Urinary bladder (tissue), 4 donors: Measurements from ENCODE around the gene CD37. TPM values are rescaled to one million over a fixed set of nuclear protein-coding genes. Genes with fewer than 3 reads are reported as not detected.
"Not testable (repeated sequence)": the region's sequence is repeated elsewhere in the genome, so short reads cannot be mapped to it uniquely, and the experiment has no call there.

Source experiments
- DNase-seq: peaks from one replicate; pipeline ENCODE4 v3.0.0-alpha.2; 2015; ENCODE audit errors: extremely low spot score
- H3K27ac ChIP-seq: one replicate; pipeline ENCODE4 v1.5.1; 2013; ENCODE audit warnings: low read depth, mild to moderate bottlenecking, moderate library complexity
- H3K36me3 ChIP-seq: one replicate; pipeline ENCODE4 v1.6.1; 2013; ENCODE audit warnings: mild to moderate bottlenecking, moderate library complexity; ENCODE audit not compliant: insufficient read depth
- H3K4me1 ChIP-seq: one replicate; pipeline ENCODE4 v1.6.1; 2013; ENCODE audit warnings: mild to moderate bottlenecking, moderate library complexity; ENCODE audit not compliant: insufficient read depth
- H3K4me3 ChIP-seq: one replicate; pipeline ENCODE4 v1.5.1; 2013; ENCODE audit warnings: low read depth, low read length
- WGBS: extraction: QIAGEN DNeasy Blood & Tissue Kit; methylation state at CpG from one replicate; pipeline ENCODE4 v1.1.7; 2013; 5-methylcytosine and 5-hydroxymethylcytosine counted together
- polyA plus RNA-seq: library from polyadenylated mRNA; stranded (reverse); fragments of 200-250 nt; gene quantifications from one replicate; pipeline ENCODE4 v1.2.3, GENCODE V29; 2013
- total RNA-seq: library from RNA; depleted of rRNA; stranded (reverse); fragments of >200 nt; gene quantifications from one replicate; pipeline ENCODE4 v1.2.3, GENCODE V29; 2014
- donor health status: healthy with polysubstance abuse.
- donor health status: healthy.

The CD37 gene
- 6.5 TPM for total RNA-seq
- 12.4 TPM for polyA plus RNA-seq

- DNase-seq = no peak
- 68% methylated on average over 13 of the region's 13 CpGs for WGBS
- H3K36me3 ChIP-seq = no peaks in the 10 kb centered on the region
- H3K27ac ChIP-seq = no peak within 1 kb of the TSS
- H3K4me1 ChIP-seq = no peaks in the 10 kb centered on the region
- H3K4me3 ChIP-seq = peak within 1 kb of the TSS; percentile 27
Observed at GRCh38 chr19:49335071-49335783, at the start of gene CD37. CD37 (plus strand) TSS chr19:49335406; CDS start chr19:49335541, 135 bp downstream.

GRCh38 chr19:49287141-49287770 lies 48.0 kb upstream of the CD37 start:
- DNase-seq = no peak
- no peak overlapping the region for H3K4me3 ChIP-seq
- no peaks in the 10 kb centered on the region for H3K4me1 ChIP-seq
- no peak overlapping the region for H3K27ac ChIP-seq
- H3K36me3 ChIP-seq = no peaks in the 10 kb centered on the region
- WGBS = 27% methylated on average over 2 of the region's 2 CpGs

GRCh38 chr19:49288205-49288604 lies 47.0 kb upstream of the CD37 start:
- WGBS = 89% methylated on average over 4 of the region's 4 CpGs
- H3K4me3 ChIP-seq, H3K4me1 ChIP-seq: not testable (repeated sequence)

GRCh38 chr19:49289286-49289685 lies 45.9 kb upstream of the CD37 start:
- H3K4me3 ChIP-seq, DNase-seq, H3K27ac ChIP-seq, H3K36me3 ChIP-seq, H3K4me1 ChIP-seq: not testable (repeated sequence)
- WGBS = 53% methylated on average over 2 of the region's 2 CpGs

More at GRCh38 chr19:49288205-49288604, 47.0 kb upstream of the CD37 start:
- not testable (repeated sequence) for H3K27ac ChIP-seq, H3K36me3 ChIP-seq, DNase-seq

- WGBS = 92% methylated on average over 3 of the region's 3 CpGs
- DNase-seq = no peak
- Histone ChIP-seq H3K36me3 (no peaks in the 10 kb centered on the region), H3K4me3 (no peak overlapping the region), H3K4me1 (no peaks in the 10 kb centered on the region), H3K27ac (no peak overlapping the region)
Observed at GRCh38 chr19:49290517-49290916, 44.7 kb upstream of the CD37 start.

GRCh38 chr19:49294401-49294800 lies 40.8 kb upstream of the CD37 start:
- no peaks in the 10 kb centered on the region for H3K36me3 ChIP-seq
- 55% methylated on average over 6 of the region's 6 CpGs for WGBS
- H3K27ac ChIP-seq = no peak overlapping the region
- no peak overlapping the region for H3K4me3 ChIP-seq
- no peak for DNase-seq
- H3K4me1 ChIP-seq = no peaks in the 10 kb centered on the region

GRCh38 chr19:49295208-49295880 lies 39.9 kb upstream of the CD37 start:
- H3K4me3 ChIP-seq = no peak overlapping the region
- H3K36me3 ChIP-seq = no peaks in the 10 kb centered on the region
- whole genome bisulfite sequencing = 91% methylated on average over 8 of the region's 8 CpGs
- no peak for DNase-seq
- no peak overlapping the region for H3K27ac ChIP-seq
- no peaks in the 10 kb centered on the region for H3K4me1 ChIP-seq

- Histone ChIP-seq H3K4me1 (no peaks in the 10 kb centered on the region), H3K27ac (no peak overlapping the region), H3K36me3 (no peaks in the 10 kb centered on the region), H3K4me3 (no peak overlapping the region)
- WGBS = 61% methylated on average over 3 of the region's 3 CpGs
- DNase-seq = no peak
Observed at GRCh38 chr19:49297403-49297802, 37.8 kb upstream of the CD37 start.

- 92% methylated on average over 3 of the region's 3 CpGs for WGBS
- H3K4me3 ChIP-seq, H3K4me1 ChIP-seq, H3K36me3 ChIP-seq, H3K27ac ChIP-seq, DNase-seq: not testable (repeated sequence)
Observed at GRCh38 chr19:49298653-49299052, 36.6 kb upstream of the CD37 start.

- DNase-seq = peak; percentile 0
- WGBS = 24% methylated on average over 8 of the region's 8 CpGs
Observed at GRCh38 chr19:49301165-49301865, 33.9 kb upstream of the CD37 start.

GRCh38 chr19:49301866-49302252 lies 33.3 kb upstream of the CD37 start:
- Histone ChIP-seq H3K27ac (no peak overlapping the region), H3K4me3 (no peak overlapping the region), H3K4me1 (no peaks in the 10 kb centered on the region), H3K36me3 (no peaks in the 10 kb centered on the region)
- WGBS = 83% methylated on average over 5 of the region's 5 CpGs
- DNase-seq = no peak

More at GRCh38 chr19:49301165-49301865, 33.9 kb upstream of the CD37 start:
- Histone ChIP-seq H3K27ac (no peak overlapping the region), H3K36me3 (no peaks in the 10 kb centered on the region), H3K4me1 (no peaks in the 10 kb centered on the region), H3K4me3 (no peak overlapping the region)

- DNase-seq, H3K4me1 ChIP-seq, H3K36me3 ChIP-seq, H3K27ac ChIP-seq, H3K4me3 ChIP-seq: not testable (repeated sequence)
- WGBS = 74% methylated on average over 7 of the region's 7 CpGs
Observed at GRCh38 chr19:49306734-49307133, 28.5 kb upstream of the CD37 start.

GRCh38 chr19:49309087-49309486 lies 26.1 kb upstream of the CD37 start:
- no peaks in the 10 kb centered on the region for H3K4me1 ChIP-seq
- H3K4me3 ChIP-seq = no peak overlapping the region
- DNase-seq = no peak
- H3K27ac ChIP-seq = no peak overlapping the region
- WGBS = 93% methylated on average over 6 of the region's 6 CpGs
- H3K36me3 ChIP-seq = no peaks in the 10 kb centered on the region
